OCI-LY7 (cell line): Measurements from ENCODE around the gene CHD3. TPM values are rescaled to one million over a fixed set of nuclear protein-coding genes. Genes with fewer than 3 reads are reported as not detected.

Experiments
- BruUV-seq: library from RNA; stranded (reverse); fragments of 400-500 nt; replicated peaks from 2 replicates; lab custom pipeline; 2021; lab: Mats Ljungman, UMichigan
- CTCF ChIA-PET: fragments of 300-600 bp; sonication (Branson Sonifier 250); formaldehyde crosslinking; loops from one replicate; lab custom pipeline; 2022; ENCODE audit warnings: antibody characterized with exemption; ENCODE audit not compliant: unreplicated experiment; lab: Charles Lee
- POLR2A ChIA-PET: fragments of 300-600 bp; sonication (Branson Sonifier 250); formaldehyde crosslinking; loops from one replicate; lab custom pipeline; 2022; ENCODE audit warnings: antibody characterized with exemption; lab: Charles Lee
- DNase-seq: peaks from one replicate; pipeline ENCODE4 v3.0.0-alpha.2; 2015; ENCODE audit warnings: low spot score
- H2AFZ ChIP-seq: fragments of 200-600 bp; sonication (generic), shearing (Covaris generic); 2 replicates; pipeline ENCODE4 v1.6.1; 2014; ENCODE audit warnings: mild to moderate bottlenecking, antibody characterized with exemption, low read length, moderate library complexity
- H3K27ac ChIP-seq: fragments of 200-600 bp; sonication (generic); 2 replicates; pipeline ENCODE4 v1.5.1; 2014; ENCODE audit warnings: mixed run types, low read depth, mild to moderate bottlenecking, moderate library complexity, low read length, inconsistent platforms; ENCODE audit not compliant: poor library complexity, severe bottlenecking
- H3K36me3 ChIP-seq: fragments of 200-600 bp; sonication (generic); 2 replicates; pipeline ENCODE4 v1.6.1; 2014; ENCODE audit warnings: mild to moderate bottlenecking, antibody characterized with exemption, low read length, moderate library complexity, mixed read lengths; ENCODE audit not compliant: insufficient read depth
- H3K4me1 ChIP-seq: fragments of 200-600 bp; sonication (generic); 2 replicates; pipeline ENCODE4 v1.5.1; 2014; ENCODE audit warnings: mild to moderate bottlenecking, low read length; ENCODE audit not compliant: insufficient read depth, poor library complexity, severe bottlenecking
- H3K4me2 ChIP-seq: fragments of 200-600 bp; sonication (generic); 2 replicates; pipeline ENCODE4 v1.6.1; 2014; ENCODE audit warnings: mild to moderate bottlenecking, low read length
- H3K4me3 ChIP-seq: fragments of 200-600 bp; sonication (generic); 2 replicates; pipeline ENCODE4 v1.5.1; 2014; ENCODE audit warnings: mild to moderate bottlenecking, low read depth, low read length; ENCODE audit not compliant: poor library complexity, severe bottlenecking
- H3K79me2 ChIP-seq: fragments of 200-600 bp; sonication (generic); 2 replicates; pipeline ENCODE4 v1.6.1; 2016; ENCODE audit warnings: low read depth, mild to moderate bottlenecking, low read length, moderate library complexity, mixed read lengths; ENCODE audit not compliant: insufficient read depth
- H3K9me2 ChIP-seq: fragments of 200-600 bp; sonication (generic); 2 replicates; pipeline ENCODE4 v1.6.1; 2016; ENCODE audit warnings: mild to moderate bottlenecking, low read length, mixed read lengths; ENCODE audit not compliant: insufficient read depth
- H3K9me3 ChIP-seq: fragments of 200-600 bp; sonication (generic); 2 replicates; pipeline ENCODE4 v1.6.1; 2014; ENCODE audit warnings: mild to moderate bottlenecking, mixed run types, low read length, mixed read lengths
- H4K20me1 ChIP-seq: fragments of 200-600 bp; sonication (generic); 2 replicates; pipeline ENCODE4 v1.6.1; 2014; ENCODE audit warnings: mild to moderate bottlenecking, antibody characterized with exemption, low read length, moderate library complexity, mixed read lengths; ENCODE audit not compliant: insufficient read depth
- CTCF ChIP-seq: fragments of 200-600 bp; sonication (generic); conservative IDR thresholded peaks from 2 replicates; pipeline ENCODE4 v1.5.1; 2014; ENCODE audit warnings: mild to moderate bottlenecking, antibody characterized with exemption, low read length, moderate library complexity, mixed read lengths
- EZH2phosphoT487 ChIP-seq: fragments of 200-600 bp; sonication (generic); IDR thresholded peaks from 2 replicates; pipeline ENCODE4 v1.6.1; 2018; ENCODE audit warnings: low read depth, borderline replicate concordance, mild to moderate bottlenecking, mixed run types, antibody characterized with exemption, low read length, moderate library complexity, mixed read lengths
- intact Hi-C: fragments of 100-400 bp; cut with micrococcal nuclease; formaldehyde crosslinking; loops from one replicate; pipeline ENCODE4 v1.10.0; 2022; ENCODE audit not compliant: unreplicated experiment
- total RNA-seq, 2 experiments: library from RNA; depleted of rRNA in 1 of 2; stranded (reverse); fragments of >200 nt in 1 of 2; shearing (Covaris generic) in 1 of 2; gene quantifications; 2 replicates each; pipeline ENCODE4 v1.2.3, GENCODE V29; 2014 to 2022

Gene CHD3
- total RNA-seq, 2 experiments from 2014 or later: 42.5 to 126 TPM

- no peaks in the 10 kb centered on the region for H4K20me1 ChIP-seq
- peak within 1 kb of the TSS; percentile 82 for H3K4me2 ChIP-seq
- DNase-seq: no peak
- H3K4me3 ChIP-seq: peak within 1 kb of the TSS; percentile 99
- ChIA-PET POLR2A (no interaction called here), CTCF (no interaction called here)
- no peaks in the 10 kb centered on the region for H3K9me2 ChIP-seq
- no TSS peak for BruUV-seq
- no peaks in the 10 kb centered on the region for H3K9me3 ChIP-seq
- peaks cover 32% of the 10 kb centered on the region for H3K79me2 ChIP-seq
- H3K27ac ChIP-seq: no peak within 1 kb of the TSS
- intact Hi-C loops: no loop called here
- H3K36me3 ChIP-seq: peaks cover 16% of the 10 kb centered on the region
- H3K4me1 ChIP-seq: peaks cover 21% of the 10 kb centered on the region
- no peak for TF ChIP-seq EZH2phosphoT487
- H2AFZ ChIP-seq: no peak within 1 kb of the TSS
Observed at GRCh38 chr17:7929158-7930023, 40.8 kb downstream of the CHD3 start, which contains the start of gene KCNAB3. Gene KCNAB3, minus strand, starts transcription at chr17:7929856. Its CDS starts 421 bp downstream, at chr17:7929435.

- Histone ChIP-seq H3K9me2 (no peaks in the 10 kb centered on the region), H3K9me3 (no peaks in the 10 kb centered on the region), H3K79me2 (peaks cover 32% of the 10 kb centered on the region), H3K4me1 (peaks cover 27% of the 10 kb centered on the region), H4K20me1 (no peaks in the 10 kb centered on the region), H2AFZ (peak overlapping the region; percentile 74; the same call in 1 of the 2 replicates), H3K4me2 (peak overlapping the region; percentile 82), H3K36me3 (peaks cover 30% of the 10 kb centered on the region), H3K4me3 (peak overlapping the region; percentile 99), H3K27ac (peak overlapping the region; percentile 39)
- TF ChIP-seq EZH2phosphoT487 (no peak), CTCF (no peak)
- no peak for DNase-seq
- intact Hi-C loops: no loop called here
- ChIA-PET CTCF (no interaction called here), POLR2A (interaction anchor here (0.5 to 2.2 kb wide), 6 partner anchors 13 to 927 kb away, joined by 3 to 7 read pairs (median 4); partner anchors contain the start of gene RNF227)
- BruUV-seq: TSS peak; percentile 94
Observed at GRCh38 chr17:7930841-7931631, 42.4 kb downstream of the CHD3 start.
